GOT3 (cell line): ENCODE results near the gene RAB30.

ENCODE experiments used
- DNase-seq: peaks from one replicate; lab custom pipeline; 2025; ENCODE audit warnings: mixed read lengths; lab: John Stamatoyannopoulos, UW

Gene RAB30

DNA sequence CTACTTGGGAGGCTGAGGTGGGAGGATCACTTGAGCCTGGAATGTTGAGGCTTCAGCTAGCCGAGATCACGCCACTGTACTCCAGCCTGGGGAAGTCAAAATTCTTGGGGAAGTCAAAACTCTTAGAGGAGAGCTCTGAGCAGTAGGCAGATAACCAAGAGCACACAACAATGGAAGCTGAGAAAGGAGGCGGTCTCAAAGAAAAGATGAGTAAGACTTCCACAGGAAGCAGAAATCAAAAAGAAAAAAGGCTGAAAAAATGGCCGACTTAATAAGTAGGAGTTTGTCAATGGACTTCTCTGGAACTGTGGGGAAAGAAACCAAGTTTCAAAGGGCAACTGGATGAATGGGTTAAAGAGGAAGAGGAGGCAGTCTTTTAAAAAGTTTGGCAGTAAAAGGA is 32.1 kb downstream of the RAB30 start:
- DNase-seq, result no peak

GRCh38 chr11:83037877-83038276 is 33.8 kb downstream of the RAB30 start:
- DNase-seq, result no peak

DNA sequence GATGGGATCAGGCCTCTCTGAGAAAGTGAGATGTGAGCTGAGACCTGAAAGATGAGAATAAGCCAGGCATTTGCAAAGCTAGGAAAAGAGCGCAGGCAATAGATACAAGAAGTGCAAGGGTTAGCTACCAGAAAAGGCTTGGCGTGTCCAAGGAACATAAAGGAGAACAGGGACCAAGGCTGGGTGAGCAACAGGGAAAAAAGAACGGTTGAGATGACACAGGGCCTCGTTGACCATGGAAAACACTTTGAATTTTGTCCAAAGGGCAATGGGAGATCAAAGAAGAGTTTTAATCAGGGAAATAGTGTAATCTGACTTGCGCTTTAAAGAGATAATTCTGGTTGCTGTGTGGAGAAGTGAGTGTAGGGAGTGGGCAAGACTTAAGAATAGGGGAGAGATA is 35.0 kb downstream of the RAB30 start:
- DNase-seq, result no peak

- DNase-seq, result no peak
These were observed 36.4 kb downstream of the RAB30 start for GRCh38 chr11:83035070-83035854.

GRCh38 chr11:83034673-83035014 is 37.1 kb downstream of the RAB30 start:
- DNase-seq, result no peak

DNA sequence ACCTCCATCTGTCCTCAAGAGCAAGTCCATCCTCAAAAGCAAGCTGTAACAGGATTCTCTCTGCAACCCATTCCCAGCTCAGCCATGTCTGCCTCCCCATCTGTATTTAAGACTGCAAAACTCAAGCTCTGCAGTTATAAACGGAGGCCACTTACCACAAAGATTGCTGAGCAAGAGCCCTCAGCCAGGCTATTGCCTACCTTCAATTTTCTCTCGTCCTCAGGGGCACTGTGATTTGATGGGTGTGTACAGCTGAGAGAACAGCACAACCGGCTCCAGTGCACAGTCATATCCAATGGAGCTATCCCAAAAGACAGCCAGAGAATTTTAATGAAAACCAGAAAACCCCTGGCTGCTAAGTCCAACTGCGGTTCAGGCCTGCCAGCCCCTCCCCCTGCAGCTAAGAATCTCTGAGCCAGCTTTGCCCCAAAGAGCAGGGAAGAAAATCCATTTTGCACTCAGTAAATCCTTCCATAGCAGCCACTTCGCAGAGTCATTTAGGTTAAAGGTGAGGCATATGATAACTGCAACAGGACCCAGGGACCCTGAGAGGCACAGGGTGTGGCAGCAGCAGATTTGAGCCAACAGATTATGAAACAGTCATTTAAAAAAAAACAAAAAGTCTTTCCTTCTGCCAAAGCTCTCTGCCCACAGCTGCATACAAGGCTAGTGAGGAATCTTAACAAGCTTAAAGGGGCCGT is 37.6 kb downstream of the RAB30 start:
- no peak for DNase-seq

- no peak for DNase-seq
These were observed 38.3 kb downstream of the RAB30 start for GRCh38 chr11:83033371-83033770.

- DNase-seq, result no peak
These were observed 40.6 kb downstream of the RAB30 start for GRCh38 chr11:83031127-83031526.

DNA sequence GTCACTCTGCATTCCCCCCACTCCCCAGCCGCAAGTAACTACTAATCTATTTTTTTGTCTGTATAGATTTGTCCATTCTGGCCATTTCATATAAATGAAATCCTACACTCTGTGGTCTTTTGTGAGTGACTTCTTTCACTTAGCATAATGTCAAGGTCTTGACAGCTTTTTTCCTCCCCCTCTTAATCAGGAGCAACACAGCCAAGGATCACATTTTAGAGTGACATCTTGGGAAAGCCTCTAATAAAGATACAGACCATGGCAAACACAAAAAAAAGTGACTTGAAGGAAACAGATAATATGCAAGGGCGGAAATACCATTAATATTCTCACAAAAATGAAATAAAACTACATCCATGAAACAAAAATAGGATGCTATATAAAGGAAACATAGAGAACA is 43.9 kb downstream of the RAB30 start:
- DNase-seq, result no peak

GRCh38 chr11:83027289-83027688 is 44.4 kb downstream of the RAB30 start:
- DNase-seq, result no peak

DNA sequence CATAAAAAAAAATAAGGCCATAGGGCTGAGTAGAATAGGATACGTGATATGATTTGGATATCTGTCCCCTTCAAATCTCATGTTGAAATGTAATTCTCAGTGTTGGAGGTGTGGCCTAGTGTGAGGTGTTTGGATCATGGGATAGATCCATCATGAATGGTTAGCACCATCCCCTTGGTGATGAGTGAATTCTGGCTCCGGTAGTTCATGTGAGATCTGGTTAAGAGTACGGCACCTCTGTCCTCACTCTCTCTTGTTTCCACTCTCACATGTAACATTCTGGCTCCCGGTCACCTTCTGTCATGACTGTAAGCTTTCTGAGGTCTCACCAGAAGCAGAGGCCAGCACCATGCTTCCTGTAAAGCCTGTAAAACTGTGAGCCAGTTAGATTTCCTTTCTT is 45.5 kb downstream of the RAB30 start:
- DNase-seq, result no peak

GRCh38 chr11:83025267-83025704 is 46.4 kb downstream of the RAB30 start:
- no peak for DNase-seq

- no peak for DNase-seq
These were observed 47.3 kb downstream of the RAB30 start for GRCh38 chr11:83024270-83024854.

- DNase-seq, result no peak
These were observed 48.3 kb downstream of the RAB30 start for GRCh38 chr11:83023410-83023809.

- no peak for DNase-seq
These were observed 49.9 kb downstream of the RAB30 start for GRCh38 chr11:83021780-83022125.

GRCh38 chr11:83020942-83021779 is 50.5 kb downstream of the RAB30 start:
- no peak for DNase-seq

GRCh38 chr11:83019888-83020579 is 51.7 kb downstream of the RAB30 start:
- no peak for DNase-seq

DNA sequence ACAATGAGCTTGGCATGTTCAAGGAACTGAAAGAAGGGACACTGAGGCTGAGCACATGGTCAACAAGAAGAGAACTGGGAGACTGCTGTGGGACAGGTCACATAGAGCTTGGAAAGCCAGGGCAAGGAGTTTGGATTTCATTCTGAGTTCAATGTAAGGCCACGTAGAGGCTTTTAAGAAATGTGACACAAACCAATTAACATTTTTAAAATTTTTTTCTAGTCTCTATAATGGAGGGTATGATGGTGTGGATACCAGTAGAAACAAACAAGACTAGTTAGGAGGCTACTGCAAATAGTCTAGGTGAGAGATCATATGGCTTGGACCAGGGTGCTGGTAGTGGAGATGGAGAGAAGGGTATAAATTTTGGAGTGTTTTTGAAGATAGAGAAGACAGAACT is 56.7 kb downstream of the RAB30 start:
- DNase-seq, result no peak

- DNase-seq, result no peak
These were observed 59.3 kb downstream of the RAB30 start for GRCh38 chr11:83012168-83013067.

DNA sequence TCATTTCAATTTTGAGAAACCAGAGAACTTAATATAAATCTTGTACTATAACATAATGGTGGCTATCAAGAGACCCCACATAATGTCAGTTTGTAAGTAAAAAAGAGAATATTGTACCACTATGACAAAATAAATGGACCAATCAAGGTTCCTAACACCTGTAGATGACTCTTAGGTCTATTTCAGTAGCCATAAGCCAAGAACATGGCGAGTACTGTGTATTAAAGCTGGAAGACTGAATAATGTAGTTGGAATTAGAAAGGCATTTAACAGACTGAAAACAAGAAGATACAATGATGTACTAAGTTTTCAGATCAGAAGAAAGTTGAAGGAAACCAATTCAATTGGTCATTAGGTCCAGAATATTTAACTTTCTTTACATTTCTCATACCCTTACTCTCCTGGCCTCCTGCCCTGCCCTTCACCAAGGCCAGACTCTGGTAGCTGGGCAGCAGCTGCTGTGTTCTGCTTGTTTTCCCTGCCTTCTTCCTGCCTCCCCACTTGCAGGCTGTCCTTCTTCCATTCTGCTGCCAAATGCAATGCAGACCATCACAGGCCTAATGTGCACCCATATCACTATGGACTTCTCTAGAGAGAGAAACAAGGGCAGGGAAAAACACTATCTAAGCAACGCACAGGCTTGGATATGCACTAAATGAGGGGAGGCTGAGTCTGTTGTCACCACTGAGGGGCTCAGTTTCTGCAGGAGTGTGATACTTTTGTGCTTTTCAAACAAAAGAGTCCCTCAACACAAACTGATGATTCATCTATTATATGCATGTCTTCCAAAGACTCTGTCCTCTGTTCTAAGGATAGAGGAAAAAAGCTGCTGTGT is 60.1 kb downstream of the RAB30 start:
- DNase-seq, result no peak
